HL-60/S4 (cell line): ENCODE measurements around the gene CCDC178.

ENCODE experiments used
- in situ Hi-C: fragments of 300-500 bp; cut with MboI; formaldehyde crosslinking; loops from 2 replicates; pipeline ENCODE4 v1.14.3; 2022; ENCODE audit warnings: low sequenced_read_pairs

The CCDC178 gene

GRCh38 chr18:33135951-33136660 lies 304.4 kb downstream of the CCDC178 start:
- in situ Hi-C loops = no loop called here

- in situ Hi-C loops = no loop called here
Observed at GRCh38 chr18:33132657-33133056, 307.9 kb downstream of the CCDC178 start.

DNA sequence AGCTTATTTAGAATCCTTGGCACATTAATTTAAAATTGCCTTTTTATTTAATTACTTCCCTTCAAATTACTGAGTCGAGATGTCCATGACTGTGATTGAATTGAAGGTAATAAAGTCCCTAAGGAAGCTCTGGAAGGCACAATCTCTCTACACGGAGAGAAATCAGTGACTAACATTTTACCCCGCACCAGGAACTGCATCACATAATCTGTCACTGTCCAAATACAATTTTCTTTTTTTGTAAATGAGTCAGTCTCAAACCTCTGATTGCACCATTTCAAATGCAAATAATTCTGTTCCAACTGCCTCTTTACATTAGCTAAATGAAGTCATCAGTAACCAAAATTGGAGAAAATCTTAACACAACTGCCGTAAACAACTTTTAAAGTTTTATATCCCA lies 311.9 kb downstream of the CCDC178 start:
- in situ Hi-C loops = no loop called here

DNA sequence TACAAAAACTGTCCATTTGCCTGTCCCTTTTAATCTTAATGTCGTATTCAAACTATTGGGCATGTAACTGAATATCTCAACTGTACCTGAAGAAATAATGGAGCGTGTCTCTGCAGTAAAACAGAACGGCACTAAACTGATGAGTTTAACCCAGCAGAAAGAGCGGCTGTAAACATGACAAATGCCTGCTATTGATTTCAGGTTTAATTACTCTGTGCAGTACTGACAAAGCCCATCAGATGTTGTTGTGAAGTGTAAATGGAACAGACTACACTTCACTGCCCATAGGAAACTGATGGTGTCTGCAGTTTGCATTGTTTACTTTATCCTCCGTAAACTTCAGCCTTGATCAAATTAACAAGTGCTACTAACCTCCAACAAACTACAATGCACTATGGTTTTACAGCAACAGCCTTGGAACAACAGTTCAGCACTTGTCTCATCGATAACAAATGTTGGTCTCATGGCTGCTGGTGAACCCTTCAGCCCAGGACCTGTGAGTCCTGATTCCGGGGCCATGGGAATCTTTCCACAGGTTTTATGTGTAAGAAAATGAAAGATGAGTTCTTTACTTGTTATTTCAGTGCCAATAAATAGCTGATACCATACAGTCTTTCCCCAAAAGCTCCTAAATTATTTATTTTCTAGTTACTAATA lies 316.5 kb downstream of the CCDC178 start:
- in situ Hi-C loops = no loop called here

DNA sequence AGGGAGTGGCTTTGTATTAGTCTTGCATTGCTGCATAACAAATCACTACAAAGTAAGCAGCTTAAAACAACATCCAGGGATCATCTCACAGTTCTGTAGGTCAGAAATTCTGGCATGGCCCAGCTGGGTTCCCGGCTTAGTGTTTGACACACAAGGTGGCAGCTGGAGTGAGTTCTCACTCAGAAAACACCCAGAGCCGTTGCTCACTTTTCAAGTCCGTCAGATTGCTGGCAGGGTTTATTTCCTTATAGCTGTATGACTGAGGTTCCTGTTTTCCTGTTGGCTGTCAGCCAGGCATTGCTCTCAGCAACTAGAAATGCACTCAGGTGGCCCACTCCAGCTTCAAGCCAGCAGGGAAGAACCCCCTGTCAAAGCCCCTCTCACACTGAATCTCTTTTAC lies 324.1 kb downstream of the CCDC178 start:
- in situ Hi-C loops = no loop called here

DNA sequence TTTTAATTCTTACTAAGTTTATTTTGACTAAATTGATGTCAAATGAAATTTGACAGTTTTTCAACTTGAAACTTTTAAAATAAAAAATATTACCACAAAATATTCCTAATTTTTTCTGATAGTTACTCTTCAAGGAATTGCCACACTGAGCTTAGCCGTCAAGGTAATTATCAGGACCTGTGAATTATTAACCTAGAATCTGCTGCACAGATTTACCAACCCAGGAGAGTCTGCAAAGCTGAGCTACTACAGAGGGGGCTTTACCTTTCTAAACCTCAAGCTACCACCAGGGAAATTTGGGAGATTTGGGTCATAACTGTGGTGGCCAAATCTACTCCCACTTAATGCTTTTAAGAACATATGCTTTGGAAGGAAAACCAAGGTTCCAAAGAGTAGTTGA lies 324.6 kb downstream of the CCDC178 start:
- in situ Hi-C loops = no loop called here

GRCh38 chr18:33115476-33115875 lies 325.0 kb downstream of the CCDC178 start:
- in situ Hi-C loops = no loop called here

DNA sequence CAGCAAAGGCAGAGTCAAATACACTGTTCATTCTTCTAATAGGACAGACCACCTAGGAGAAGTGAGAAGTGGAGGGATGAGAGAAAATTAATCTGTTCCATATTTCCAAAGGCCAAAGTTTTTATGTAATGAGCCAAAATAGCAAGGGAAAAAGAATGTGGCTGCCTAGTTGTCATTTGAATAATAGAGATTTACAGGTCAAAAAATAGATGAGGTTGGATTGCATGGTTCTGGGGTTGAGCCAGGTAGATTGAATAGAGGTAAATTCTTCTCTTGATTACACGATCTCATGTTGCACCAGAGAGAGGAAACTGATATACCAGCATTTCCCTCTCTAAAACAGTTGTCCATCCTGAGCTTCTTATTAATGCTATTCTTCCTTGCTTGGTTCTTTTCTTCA lies 325.8 kb downstream of the CCDC178 start:
- in situ Hi-C loops = no loop called here

DNA sequence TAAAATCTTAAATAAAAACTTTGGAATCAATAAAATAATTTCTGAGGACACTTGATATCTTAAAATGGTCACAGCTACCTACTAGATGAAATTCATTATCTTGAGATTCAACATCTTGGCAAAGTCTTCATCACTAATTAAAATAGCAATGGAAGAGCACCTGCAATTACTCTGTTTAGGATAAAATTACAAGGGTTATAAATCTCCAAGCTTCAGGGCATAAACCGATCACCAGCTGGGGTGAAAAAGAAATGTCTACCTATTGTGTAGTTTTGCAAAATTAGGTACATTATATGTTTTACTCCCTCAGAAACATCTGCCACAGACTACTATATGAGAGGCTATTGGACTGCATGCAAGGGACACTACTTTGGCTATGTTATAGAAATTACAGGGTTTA lies 327.1 kb downstream of the CCDC178 start:
- in situ Hi-C loops = no loop called here

GRCh38 chr18:33107511-33107910 lies 333.0 kb downstream of the CCDC178 start:
- in situ Hi-C loops = no loop called here

- in situ Hi-C loops = no loop called here
Observed at GRCh38 chr18:33101316-33101715, 339.2 kb downstream of the CCDC178 start.

GRCh38 chr18:33099626-33100025 lies 340.9 kb downstream of the CCDC178 start:
- in situ Hi-C loops = no loop called here

GRCh38 chr18:33097126-33097525 lies 343.4 kb downstream of the CCDC178 start:
- in situ Hi-C loops = no loop called here

- in situ Hi-C loops = no loop called here
Observed at GRCh38 chr18:33090461-33090860, 350.1 kb downstream of the CCDC178 start.

GRCh38 chr18:33076601-33077000 lies 363.9 kb downstream of the CCDC178 start:
- in situ Hi-C loops = no loop called here

GRCh38 chr18:33074125-33074524 lies 366.4 kb downstream of the CCDC178 start:
- in situ Hi-C loops = no loop called here

- in situ Hi-C loops = no loop called here
Observed at GRCh38 chr18:33062834-33063364, 377.6 kb downstream of the CCDC178 start.

DNA sequence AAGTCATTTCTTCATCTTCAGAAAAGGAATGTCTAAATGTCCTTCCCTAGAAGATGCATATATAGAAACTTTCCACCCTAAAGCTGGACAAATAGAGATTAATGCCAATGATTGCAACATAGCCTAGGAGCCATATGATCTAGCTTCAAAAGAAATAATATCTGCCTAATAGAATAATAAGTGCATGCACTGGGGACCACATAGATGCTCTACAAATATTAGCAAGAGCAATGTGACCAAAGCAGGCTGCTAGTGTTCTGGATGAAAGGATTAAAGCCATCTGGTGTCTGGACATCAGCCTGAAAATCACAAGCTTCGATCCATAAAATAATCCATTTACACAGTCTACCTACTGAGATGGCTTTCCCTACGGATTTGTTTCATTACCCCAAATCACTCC lies 387.6 kb downstream of the CCDC178 start:
- in situ Hi-C loops = no loop called here

GRCh38 chr18:33051407-33051806 lies 389.1 kb downstream of the CCDC178 start:
- in situ Hi-C loops = no loop called here

DNA sequence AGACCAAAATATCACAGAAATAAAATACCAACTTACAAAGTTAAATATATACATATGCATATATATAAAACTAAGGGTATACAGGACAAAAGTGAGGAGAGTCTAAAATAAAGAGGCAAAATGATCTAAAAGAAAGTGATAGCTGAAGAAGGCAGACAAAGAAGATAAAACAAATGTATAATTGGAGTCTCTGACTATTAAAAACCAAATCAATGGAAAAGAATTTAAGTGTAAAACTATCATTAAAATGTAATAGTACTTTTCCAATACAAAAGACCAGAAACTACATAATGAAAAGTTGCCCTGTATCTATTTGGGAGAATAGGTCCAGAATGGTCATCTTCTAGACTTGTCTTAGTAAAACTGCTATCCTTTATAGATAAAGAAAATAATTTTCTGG lies 400.3 kb downstream of the CCDC178 start:
- in situ Hi-C loops = no loop called here

GRCh38 chr18:33034945-33035344 lies 405.6 kb downstream of the CCDC178 start:
- in situ Hi-C loops = no loop called here

- in situ Hi-C loops = no loop called here
Observed at GRCh38 chr18:33034212-33034611, 406.3 kb downstream of the CCDC178 start.
